Esophagus muscularis mucosa (tissue), 4 donors: Measurements from ENCODE around the gene FRMD4A. TPM values are rescaled to one million over a fixed set of nuclear protein-coding genes. Genes with fewer than 3 reads are reported as not detected.

ENCODE experiments used
- DNase-seq: peaks from one replicate; pipeline ENCODE4 v3.0.0-alpha.2; 2017; ENCODE audit errors: extremely low spot score
- H3K27ac ChIP-seq, 4 donors: fragments of 200-600 bp; sonication (generic); replicated peaks in 1 of 4; 1 replicate in 3 of 4; 2 replicates in 1 of 4; pipeline ENCODE4 v1.5.1; 2016 to 2019; ENCODE audit warnings: mild to moderate bottlenecking in 1 of 4
- H3K27me3 ChIP-seq, 4 donors: fragments of 200-600 bp; sonication (generic); one replicate each; pipeline versions ENCODE4 v1.5.1 to v1.6.0; 2016 to 2019
- H3K36me3 ChIP-seq, 4 donors: fragments of 200-600 bp; sonication (generic); one replicate each; pipeline ENCODE4 v1.5.1; 2016 to 2019
- H3K4me1 ChIP-seq, 4 donors: fragments of 200-600 bp; sonication (generic); one replicate each; pipeline ENCODE4 v1.5.1; 2016 to 2019
- H3K4me3 ChIP-seq, 4 donors: fragments of 200-600 bp; sonication (generic); 1 replicate in 2 of 4; 2 replicates in 2 of 4; pipeline ENCODE4 v1.5.1; 2016 to 2019; ENCODE audit warnings: mild to moderate bottlenecking in 4 of 4, moderate library complexity in 1 of 4
- H3K9me3 ChIP-seq, 4 donors: fragments of 200-600 bp; sonication (generic); 1 replicate in 3 of 4; 2 replicates in 1 of 4; pipeline ENCODE4 v1.5.1; 2016 to 2019
- CTCF ChIP-seq, 3 experiments: fragments of 200-600 bp in 2 of 3; fragments of 450-650 bp in 1 of 3; sonication (generic) in 2 of 3; IDR thresholded peaks; one replicate each; pipeline ENCODE4 v1.5.1; 2017 to 2019; ENCODE audit warnings: antibody characterized with exemption in 3 of 3, mild to moderate bottlenecking in 2 of 3, moderate library complexity in 1 of 3
- EP300 ChIP-seq: sonication (generic); formaldehyde crosslinking; IDR thresholded peaks from one replicate; pipeline ENCODE4 v1.6.1; 2017; ENCODE audit warnings: antibody characterized with exemption
- POLR2A ChIP-seq: fragments of 450-650 bp; IDR thresholded peaks from one replicate; pipeline ENCODE4 v1.6.1; 2017; ENCODE audit warnings: antibody characterized with exemption, moderate library complexity, mild to moderate bottlenecking, low read depth
- POLR2AphosphoS5 ChIP-seq, 2 donors: sonication (generic); formaldehyde crosslinking; IDR thresholded peaks; one replicate each; pipeline ENCODE4 v1.6.1; 2017; ENCODE audit warnings: antibody characterized with exemption in 2 of 2
- WGBS: methylation state at CpG from one replicate; pipeline ENCODE4 v1.1.5; 2018; 5-methylcytosine and 5-hydroxymethylcytosine counted together
- intact Hi-C: fragments of 100-400 bp; cut with DNase I; formaldehyde crosslinking; loops from one replicate; pipeline ENCODE4 v1.15.1; 2023
- total RNA-seq, 4 donors: library from RNA; depleted of rRNA; stranded (reverse); fragments of >200 nt; gene quantifications; one replicate each; pipeline versions ENCODE4 v1.1.0 to v1.2.1, GENCODE V29; 2016

Gene FRMD4A
- total RNA-seq, 4 donors from 2014 or later, result 17.0 to 28.8 (median 21.8) TPM

DNA sequence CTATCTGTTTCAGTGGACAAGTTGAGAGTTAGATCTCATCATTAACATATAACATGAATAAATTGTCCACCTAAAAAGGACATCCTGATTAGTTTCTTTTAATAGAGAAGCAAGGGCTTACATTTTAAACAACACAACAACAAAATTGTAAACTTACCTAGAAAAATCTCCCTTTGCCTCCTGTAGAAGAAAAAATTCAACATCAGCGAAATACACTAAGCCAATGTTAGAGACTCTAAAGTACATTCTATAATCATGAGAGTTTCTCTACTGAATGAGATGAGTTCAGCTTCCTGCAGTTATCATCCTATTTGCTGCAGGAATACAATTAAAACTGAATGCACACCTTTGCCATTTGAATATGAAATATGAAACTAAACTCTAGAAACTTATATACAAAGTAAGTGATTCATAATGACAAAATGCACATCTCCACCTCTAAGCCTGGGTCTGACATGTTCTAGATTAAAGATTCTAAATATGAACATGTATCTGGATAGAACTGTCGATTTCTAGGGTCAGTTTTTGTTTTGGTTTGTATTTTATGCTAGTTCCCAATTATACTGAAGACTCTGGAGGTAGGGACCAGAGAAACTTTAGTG is 569.1 kb downstream of the FRMD4A start:
- Histone ChIP-seq H3K27ac (no peak overlapping the region), H3K4me1 (peaks cover 0 to 11% (median 7%) of the 10 kb centered on the region in 4 donors), H3K9me3 (no peaks in the 10 kb centered on the region), H3K4me3 (no peak overlapping the region), H3K27me3 (no peaks in the 10 kb centered on the region), H3K36me3 (no peaks in the 10 kb centered on the region)
- intact Hi-C loops, result no loop called here
- no peak for DNase-seq
- no peak for TF ChIP-seq POLR2A
- TF ChIP-seq POLR2AphosphoS5 (IDR thresholded peaks at IDR 0.05), result no peak
- no peak for TF ChIP-seq EP300
- WGBS, result 97% methylated on average over 2 of the region's 2 CpGs

GRCh38 chr10:13759168-13759567 is 571.6 kb downstream of the FRMD4A start:
- Histone ChIP-seq H3K4me3 (no peak overlapping the region), H3K36me3 (no peaks in the 10 kb centered on the region), H3K27ac (no peak overlapping the region), H3K27me3 (no peaks in the 10 kb centered on the region), H3K4me1 (peaks cover 0 to 9% (median 0%) of the 10 kb centered on the region in 4 donors), H3K9me3 (no peaks in the 10 kb centered on the region)
- intact Hi-C loops, result no loop called here
- DNase-seq, result no peak
- 87% methylated on average over 6 of the region's 6 CpGs for WGBS
- TF ChIP-seq POLR2A (no peak), EP300 (no peak), CTCF (IDR thresholded peaks at IDR 0.05) (no peak), POLR2AphosphoS5 (IDR thresholded peaks at IDR 0.05) (no peak)

DNA sequence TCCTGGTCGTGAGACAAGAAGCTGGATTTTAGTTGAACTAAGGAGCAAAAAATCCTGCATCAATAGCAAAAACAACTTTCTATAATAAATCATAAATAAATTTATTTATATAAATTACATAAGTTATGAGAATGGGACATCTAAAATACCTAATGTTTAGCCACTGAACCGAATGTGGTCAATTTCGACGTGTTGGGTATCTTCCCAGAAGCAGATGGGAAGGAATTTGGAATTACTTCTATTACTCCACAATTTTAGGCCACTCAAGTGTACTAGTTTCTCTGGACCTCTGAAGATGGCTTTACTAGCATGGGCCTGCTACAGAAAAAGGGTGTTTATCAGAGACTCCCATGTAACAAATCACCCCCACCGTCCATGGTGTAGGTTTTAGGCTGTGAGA is 572.0 kb downstream of the FRMD4A start:
- no peaks in the 10 kb centered on the region for H3K36me3 ChIP-seq
- H3K9me3 ChIP-seq, result no peaks in the 10 kb centered on the region
- peaks cover 0 to 9% (median 0%) of the 10 kb centered on the region in 4 donors for H3K4me1 ChIP-seq
- H3K27me3 ChIP-seq, result no peaks in the 10 kb centered on the region
- H3K27ac ChIP-seq, result no peak overlapping the region
- no peak overlapping the region for H3K4me3 ChIP-seq
- TF ChIP-seq POLR2A, result no peak
- TF ChIP-seq CTCF (IDR thresholded peaks at IDR 0.05), result no peak
- no peak for TF ChIP-seq EP300
- no peak for TF ChIP-seq POLR2AphosphoS5 (IDR thresholded peaks at IDR 0.05)
- 85% methylated on average over 5 of the region's 5 CpGs for WGBS
- DNase-seq, result no peak
- intact Hi-C loops, result no loop called here

DNA sequence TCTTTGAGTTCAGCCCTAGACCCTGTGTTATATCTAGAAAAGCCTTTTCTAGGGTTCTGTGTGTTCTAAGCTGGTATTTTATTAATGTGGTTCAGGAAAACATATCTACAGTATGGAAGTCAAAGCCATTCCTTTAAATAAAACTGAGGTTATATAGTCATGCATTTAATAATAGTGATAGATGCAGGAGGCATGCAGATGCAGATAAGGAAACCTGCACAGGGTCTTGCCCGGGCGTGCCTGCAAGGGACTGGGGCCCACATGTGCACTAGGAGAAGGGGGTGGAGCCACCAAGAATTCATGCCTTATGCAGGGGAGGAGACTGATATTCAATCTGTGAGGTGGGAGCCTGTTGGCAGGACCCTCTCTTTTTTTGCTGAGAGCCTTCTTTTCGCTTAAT is 572.4 kb downstream of the FRMD4A start:
- DNase-seq, result no peak
- Histone ChIP-seq H3K36me3 (no peaks in the 10 kb centered on the region), H3K27ac (no peak overlapping the region), H3K4me1 (peaks cover 0 to 9% (median 0%) of the 10 kb centered on the region in 4 donors), H3K9me3 (no peaks in the 10 kb centered on the region), H3K4me3 (no peak overlapping the region), H3K27me3 (no peaks in the 10 kb centered on the region)
- TF ChIP-seq POLR2AphosphoS5 (IDR thresholded peaks at IDR 0.05) (no peak), POLR2A (no peak), CTCF (IDR thresholded peaks at IDR 0.05) (no peak), EP300 (no peak)
- WGBS, result 91% methylated on average over 3 of the region's 3 CpGs
- intact Hi-C loops, result no loop called here

DNA sequence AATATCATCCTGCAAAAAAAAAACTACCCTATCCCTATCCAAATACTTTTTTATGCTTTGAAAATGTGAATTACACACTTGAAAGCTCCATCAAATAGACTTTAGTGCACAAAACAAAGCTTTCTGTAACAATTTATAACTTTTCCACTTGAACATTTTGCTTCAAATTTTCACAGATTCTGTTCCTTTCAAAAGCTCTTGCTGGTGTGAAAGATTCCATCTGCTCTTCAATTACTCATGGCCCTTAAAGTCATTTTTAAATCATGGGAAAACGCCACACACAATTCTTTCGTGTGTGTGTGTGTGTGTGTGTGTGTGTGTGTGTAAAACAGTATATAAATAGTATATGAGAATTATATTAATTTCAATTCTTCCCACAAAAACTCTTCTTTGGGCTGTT is 576.4 kb downstream of the FRMD4A start:
- TF ChIP-seq POLR2AphosphoS5 (IDR thresholded peaks at IDR 0.05) (no peak), POLR2A (no peak), EP300 (no peak), CTCF (IDR thresholded peaks at IDR 0.05) (no peak)
- no peaks in the 10 kb centered on the region for H3K9me3 ChIP-seq
- H3K27me3 ChIP-seq, result no peaks in the 10 kb centered on the region
- no peak overlapping the region for H3K4me3 ChIP-seq
- H3K4me1 ChIP-seq, result peaks cover 0 to 9% (median 0%) of the 10 kb centered on the region in 4 donors
- DNase-seq, result no peak
- intact Hi-C loops, result no loop called here
- H3K27ac ChIP-seq, result no peak overlapping the region
- 91% methylated on average over 2 of the region's 2 CpGs for WGBS
- peaks cover 0 to 4% (median 2%) of the 10 kb centered on the region in 4 donors for H3K36me3 ChIP-seq
